Daoy (cell line): ENCODE data around the gene WFDC1. TPM values are rescaled to one million over a fixed set of nuclear protein-coding genes. Genes with fewer than 3 reads are reported as not detected.

Experiments
- DNase-seq: peaks from one replicate; pipeline ENCODE4 v3.0.0-alpha.2; 2015; ENCODE audit warnings: low read depth
- total RNA-seq: library from RNA; depleted of rRNA; stranded (reverse); fragments of >200 nt; shearing (Covaris generic); gene quantifications from 2 replicates; pipeline ENCODE4 v1.2.3, GENCODE V29; 2014

Gene WFDC1
- total RNA-seq, 1 experiment from 2014 or later, result not detected

GRCh38 chr16:84351630-84352029 is 57.0 kb downstream of the WFDC1 start:
- DNase-seq, result no peak

DNA sequence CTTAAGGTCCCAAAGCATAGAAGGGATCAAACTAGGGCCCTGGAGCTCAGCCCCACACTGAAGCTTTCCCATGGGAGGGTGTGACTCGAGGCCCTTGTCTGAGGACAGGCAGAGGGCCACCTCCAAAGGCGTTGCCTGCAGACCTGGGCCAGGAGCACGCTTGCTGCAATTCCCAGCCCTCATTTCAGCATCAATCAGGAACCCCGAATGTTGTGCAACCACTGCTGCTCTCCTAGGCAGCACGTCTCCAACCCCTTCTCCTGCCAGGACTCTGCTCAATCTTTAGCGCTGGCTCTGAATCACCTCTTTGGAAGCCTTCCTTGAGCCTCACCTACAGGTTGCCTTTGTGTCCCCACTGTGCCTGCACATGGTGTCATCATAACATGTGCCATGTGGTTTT is 59.6 kb downstream of the WFDC1 start:
- DNase-seq, result no peak

DNA sequence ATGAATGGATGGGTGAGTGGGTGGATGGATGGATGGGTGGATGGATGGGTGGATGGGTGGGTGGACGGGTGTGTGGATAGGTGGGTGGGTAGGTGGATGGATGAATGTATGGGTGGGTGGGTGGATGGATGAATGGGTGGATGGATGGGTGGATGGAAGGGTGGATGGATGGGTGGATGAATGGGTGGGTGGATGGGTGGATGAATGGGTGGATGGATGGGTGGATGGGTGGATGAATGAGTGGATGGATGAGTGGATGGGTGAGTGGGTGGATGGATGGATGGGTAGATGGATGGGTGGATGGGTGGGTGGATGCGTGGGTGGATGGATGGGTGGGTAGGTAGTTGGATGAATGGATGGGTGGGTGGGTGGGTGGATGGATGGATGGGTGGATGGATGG is 60.5 kb downstream of the WFDC1 start:
- no peak for DNase-seq

- no peak for DNase-seq
Measured at GRCh38 chr16:84356176-84356575, 61.5 kb downstream of the WFDC1 start.

DNA sequence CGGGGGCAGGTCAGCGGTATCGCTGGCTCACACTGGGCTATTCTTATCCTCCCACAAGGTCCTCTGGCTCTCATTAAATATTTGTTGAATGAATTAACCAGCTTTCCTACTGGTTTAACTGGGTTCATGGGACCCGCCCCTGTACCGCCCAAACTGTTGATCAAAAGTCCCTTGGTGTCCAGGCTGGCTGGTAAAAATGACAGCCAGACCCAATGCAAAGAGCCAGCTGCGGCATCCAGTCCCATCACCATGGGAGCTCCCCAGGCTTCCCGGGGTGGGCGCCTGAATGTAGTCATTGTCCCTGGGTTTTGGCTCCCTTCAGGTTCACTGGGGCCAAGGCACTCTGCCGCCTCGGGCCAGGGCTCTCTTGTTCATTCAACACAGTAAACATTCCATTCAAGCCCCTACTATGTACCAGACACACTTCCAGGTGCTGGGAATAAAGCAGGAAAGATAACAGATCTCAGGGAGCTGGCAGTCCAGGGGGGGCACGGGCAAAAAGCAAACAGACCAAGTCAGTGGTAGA is 62.0 kb downstream of the WFDC1 start:
- DNase-seq, result peak; percentile 21

DNA sequence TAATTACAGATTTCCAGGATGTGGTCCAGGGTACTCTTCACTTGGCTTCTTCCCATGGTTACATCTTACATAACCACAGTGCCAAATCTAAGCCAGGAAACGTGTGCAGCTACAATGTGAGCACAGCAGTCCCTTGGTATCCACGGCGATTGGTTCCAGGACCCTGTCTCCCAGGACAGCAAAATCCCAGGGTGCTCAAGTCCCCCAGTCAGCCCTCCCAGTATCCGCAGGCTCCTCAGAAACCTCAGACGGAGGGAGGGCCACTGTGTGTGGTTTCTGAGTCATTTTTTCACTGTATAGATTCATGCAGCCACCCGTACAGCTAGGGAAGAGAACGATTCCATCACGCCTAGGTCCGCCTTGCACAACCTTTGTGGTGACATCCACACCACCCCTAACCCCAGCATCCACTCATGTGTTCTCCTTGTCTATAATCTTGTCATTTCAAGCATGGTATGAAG is 62.5 kb downstream of the WFDC1 start:
- peak; percentile 80 for DNase-seq

- DNase-seq, result no peak
Measured at GRCh38 chr16:84358601-84359295, 64.1 kb downstream of the WFDC1 start.

DNA sequence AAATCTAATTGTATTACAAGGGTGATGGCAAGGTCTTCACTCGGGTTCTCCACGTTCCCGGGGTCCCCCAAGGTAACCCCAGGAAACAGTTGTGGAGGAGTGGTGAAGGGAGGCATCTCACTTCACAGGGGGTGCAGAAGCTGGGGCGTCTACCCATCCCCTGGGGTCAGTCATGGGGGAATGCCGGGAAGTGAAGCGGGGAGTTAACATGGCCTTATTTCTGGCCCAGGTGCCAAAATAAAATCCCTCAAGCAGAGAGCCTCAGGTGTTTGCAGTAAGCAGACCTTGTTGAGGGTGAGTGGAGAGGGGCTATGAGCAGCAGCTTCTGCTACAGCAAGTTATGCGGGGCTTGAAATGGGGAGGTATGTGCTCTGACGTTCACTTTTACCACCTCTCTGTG is 64.6 kb downstream of the WFDC1 start:
- no peak for DNase-seq

GRCh38 chr16:84360170-84360569 is 65.5 kb downstream of the WFDC1 start:
- DNase-seq, result peak; percentile 62

DNA sequence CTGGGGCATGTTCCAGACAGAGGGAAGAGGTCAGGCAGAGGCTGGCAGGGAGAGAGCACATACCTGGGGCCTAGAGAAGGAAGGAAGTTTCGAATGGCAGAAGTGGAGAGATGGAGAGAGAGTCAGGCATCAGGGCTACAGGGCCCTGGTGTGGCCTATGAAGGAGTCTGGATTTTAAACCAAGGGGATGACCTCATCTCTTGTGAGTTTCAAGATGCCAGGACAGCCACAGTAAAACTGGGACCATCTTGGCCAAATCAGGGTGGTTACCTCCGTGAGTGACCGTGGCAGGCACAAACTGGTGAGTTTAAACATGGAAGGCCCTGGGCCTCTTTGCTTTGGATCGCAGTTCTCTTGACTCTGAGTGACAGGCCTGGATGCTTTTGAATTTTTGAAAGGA is 66.1 kb downstream of the WFDC1 start:
- no peak for DNase-seq

DNA sequence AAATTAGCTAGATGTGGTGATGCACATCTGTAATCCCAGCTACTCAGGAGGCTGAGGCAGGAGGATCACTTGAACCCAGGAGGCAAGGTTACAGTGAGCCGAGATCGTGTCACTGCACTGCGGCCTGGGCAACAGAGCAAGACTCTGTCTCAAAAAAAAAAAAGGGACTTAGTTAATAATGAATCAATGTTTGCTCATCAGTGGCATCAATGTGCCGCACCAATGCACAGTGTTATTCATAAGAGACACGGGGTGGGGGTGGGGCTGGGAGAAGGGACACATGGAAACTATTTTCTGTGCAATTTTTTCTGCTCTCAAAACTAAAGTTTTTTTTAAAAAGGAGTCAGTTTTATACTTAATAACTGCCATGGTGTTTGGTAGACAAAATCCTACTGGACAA is 66.9 kb downstream of the WFDC1 start:
- no peak for DNase-seq

DNA sequence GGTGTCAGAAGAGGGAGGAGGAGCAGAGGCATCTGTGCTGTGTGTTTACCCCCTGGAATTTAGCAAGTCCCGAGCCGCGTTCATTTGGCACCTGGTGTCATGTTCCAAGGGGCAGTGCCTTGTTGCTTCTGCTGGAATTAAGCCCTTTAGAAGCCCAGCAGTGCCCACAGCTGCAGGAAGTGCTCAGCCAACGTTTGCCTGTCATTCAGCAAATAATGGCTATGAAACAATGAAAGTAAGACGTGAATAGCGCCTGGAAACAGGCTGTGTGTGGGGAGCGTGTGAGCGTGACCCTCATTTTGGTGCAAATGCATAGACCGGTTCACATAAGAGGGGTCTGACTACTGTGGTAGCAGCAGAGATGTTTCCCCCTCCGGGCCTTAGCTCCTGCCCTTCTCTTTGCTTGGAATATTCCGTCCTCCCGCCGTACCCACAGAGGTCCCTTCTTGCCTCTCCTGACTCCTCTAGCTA is 67.8 kb downstream of the WFDC1 start:
- no peak for DNase-seq

GRCh38 chr16:84366208-84366607 is 71.5 kb downstream of the WFDC1 start:
- no peak for DNase-seq

DNA sequence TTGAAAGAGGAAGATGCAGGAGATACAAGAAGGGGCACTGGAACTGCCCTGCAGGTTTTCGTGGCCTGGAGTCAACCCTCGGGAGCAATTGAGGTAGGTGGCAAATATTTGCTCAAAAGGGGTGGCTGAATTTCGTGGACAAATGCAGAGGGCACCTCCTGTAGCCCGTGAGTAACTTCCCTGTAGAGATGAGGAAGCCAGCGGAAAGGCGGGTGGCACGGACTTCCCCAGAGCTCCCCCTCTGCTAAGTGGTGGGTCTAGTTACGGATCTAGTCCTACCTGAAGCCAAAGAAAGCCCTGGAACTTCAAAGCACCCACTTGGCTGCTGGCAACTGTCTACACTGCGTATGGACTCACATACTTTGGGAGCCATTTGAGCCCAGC is 72.6 kb downstream of the WFDC1 start:
- DNase-seq, result no peak

- DNase-seq, result no peak
Measured at GRCh38 chr16:84367750-84368307, 73.2 kb downstream of the WFDC1 start.

DNA sequence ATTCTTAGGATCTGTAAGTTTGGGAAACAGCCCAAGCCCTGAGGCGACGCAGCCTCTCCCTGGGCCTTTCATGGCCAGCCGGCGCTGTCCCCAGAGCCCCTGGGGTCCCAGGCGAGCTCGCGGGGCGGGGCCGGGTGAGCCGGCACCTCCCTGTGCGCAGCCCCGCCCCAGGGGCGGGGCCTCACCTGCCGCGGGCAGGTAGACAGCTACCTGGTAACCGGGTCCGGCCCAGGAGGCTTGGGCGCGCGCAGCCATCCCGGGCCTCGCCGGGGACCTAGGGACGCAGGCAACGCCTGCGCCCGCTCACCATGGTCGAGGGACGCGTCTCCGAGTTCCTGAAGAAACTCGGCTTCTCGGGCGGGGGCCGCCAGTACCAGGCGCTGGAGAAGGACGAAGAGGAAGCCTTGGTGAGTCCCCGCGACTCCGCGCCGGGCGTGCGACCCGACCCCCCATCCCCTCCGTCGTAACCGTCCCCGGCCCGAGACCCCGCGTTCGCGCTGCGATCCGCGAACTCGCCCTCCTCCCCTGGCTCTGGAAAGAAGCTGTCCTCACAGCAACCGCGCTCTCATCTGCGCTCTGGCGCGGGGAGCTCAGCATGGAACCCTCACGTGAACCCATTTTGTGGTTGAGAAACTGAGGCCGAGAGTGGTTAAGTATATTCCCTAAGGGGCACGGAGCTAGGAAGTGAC is 73.8 kb downstream of the WFDC1 start, which contains the start of gene ATP2C2:
ATP2C2 (plus strand) TSS at position 231 of the 689 bp plus-strand sequence; CDS start at position 309, 78 bp downstream.
- no peak for DNase-seq

GRCh38 chr16:84369105-84369504 is 74.4 kb downstream of the WFDC1 start:
- DNase-seq, result no peak

DNA sequence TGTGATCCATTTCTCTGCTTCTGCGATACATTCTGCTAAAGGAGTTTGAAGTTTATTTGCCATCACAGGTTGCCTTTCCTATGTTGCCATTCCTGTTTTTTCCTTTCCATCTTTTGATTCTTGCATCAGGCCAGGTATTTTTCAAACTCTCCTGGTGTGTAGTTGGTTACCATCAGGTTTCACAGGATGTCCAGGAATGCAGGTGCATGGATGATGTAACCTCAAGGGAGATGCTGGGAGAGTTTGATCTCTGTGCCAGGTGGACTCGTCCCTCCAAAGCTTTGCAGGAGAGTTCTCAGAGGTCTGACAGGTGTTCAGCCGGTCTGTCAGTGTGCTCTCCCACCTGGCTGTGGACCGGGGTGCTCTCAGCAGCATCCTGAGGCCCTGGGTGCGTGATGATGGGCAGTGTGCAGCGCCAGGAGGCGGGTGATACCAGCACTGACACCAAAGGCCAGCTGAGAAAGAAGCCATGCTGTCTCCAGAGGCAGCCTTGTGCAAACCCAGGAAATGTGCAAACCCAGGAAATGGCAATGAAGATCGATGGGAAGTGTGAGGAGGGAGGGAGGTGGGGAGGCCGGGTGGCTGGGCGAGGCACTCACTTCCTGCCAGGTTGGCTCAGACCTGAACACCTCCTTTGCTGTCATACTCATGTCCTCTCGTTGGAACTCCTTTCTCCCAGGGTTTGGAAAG is 75.4 kb downstream of the WFDC1 start:
- DNase-seq, result no peak

DNA sequence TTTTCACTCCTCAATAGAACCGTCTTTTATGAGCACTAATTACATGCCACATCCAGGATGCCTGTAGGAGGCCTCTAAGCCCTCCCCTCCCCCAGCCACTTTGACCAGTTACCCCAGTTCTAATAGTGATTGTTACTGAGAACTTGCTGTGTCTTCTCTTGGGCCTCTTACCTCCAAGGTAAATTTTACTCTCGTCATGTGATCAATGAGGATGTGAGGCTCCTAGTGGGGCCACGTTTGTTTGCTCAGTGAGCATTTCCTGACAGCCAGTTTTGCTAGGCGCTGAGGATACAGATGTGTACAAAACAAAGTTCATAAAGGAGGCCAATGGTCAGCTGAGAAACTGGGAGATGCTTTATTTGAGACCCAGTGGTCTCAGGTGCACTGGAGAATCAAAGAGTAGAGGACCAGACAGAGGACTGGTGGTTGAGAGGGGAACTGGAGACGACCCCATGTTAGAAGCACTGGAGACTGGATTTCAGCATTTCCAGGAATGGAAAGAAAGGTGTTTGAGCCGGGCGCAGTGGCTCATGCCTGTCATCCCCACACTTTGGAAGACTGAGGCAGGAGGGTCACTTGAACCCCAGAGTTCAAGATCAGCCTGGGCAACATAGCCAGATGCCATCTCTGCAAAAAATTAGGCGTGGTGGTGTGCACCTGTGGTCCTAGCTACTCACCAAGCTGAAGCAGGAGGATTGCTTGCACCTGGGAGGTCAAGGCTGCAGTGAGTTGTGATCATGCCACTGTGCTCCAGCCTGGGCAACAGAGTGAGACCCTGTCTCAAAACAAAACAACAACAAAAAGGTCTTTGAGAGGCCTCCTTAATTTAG is 76.3 kb downstream of the WFDC1 start:
- no peak for DNase-seq

DNA sequence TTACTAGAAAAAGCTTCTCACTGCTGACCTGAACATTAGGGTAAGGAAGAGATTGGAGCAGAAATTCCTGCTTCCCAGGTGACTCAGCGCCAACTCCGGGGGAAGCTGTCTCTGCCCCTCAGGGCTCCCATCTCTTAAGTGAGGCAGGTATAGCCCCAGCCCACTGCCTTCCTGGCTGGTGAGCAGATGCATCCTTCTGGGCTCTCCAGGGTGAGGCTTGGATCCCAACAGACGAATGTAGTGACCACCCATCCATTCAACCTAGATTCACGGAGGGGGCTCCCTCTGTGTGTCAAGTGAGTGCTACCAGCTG is 76.8 kb downstream of the WFDC1 start:
- no peak for DNase-seq

DNA sequence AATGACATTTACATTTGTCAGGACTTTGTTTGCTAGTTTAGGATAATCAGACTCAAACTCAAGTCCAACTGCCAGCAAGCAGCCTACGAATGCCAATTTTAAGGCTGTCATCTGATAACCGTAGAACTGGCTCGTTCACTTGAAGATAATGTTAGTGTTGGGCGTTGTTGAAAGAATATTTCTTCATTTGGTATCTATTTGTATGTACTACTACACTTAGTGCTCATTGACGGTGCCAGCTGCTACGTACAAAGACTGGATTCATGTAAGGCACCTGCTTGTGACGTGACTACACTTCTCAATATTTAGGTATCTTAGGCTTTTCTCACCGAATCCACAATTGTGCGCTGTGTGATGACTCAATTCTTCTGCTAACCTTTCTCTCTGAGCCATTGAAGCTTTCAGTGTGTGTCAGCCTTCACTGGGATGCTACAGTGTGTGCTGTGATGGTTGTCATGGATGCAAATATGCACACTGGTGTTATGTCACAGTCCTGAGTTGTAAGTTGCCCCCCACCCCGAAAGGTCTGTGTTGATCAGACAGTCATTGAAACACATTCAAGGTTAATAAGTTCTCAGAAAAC is 79.3 kb downstream of the WFDC1 start:
- DNase-seq, result no peak
